Adipose tissue (tissue), 3 donors: ENCODE measurements around the gene VCX3B. TPM values are rescaled to one million over a fixed set of nuclear protein-coding genes. Genes with fewer than 3 reads are reported as not detected.
"Not testable (repeated sequence)": the region's sequence is repeated elsewhere in the genome, so short reads cannot be mapped to it uniquely, and the experiment has no call there.

Experiments
- H3K27ac ChIP-seq: one replicate; pipeline ENCODE4 v1.5.1; 2013; ENCODE audit warnings: low read depth, low read length
- WGBS, 3 donors: extraction: QIAGEN DNeasy Blood & Tissue Kit; methylation state at CpG; one replicate each; pipeline ENCODE4 v1.1.7; 2013; 5-methylcytosine and 5-hydroxymethylcytosine counted together
- polyA plus RNA-seq, 3 donors: library from polyadenylated mRNA; stranded (reverse); fragments of 200-250 nt; gene quantifications; one replicate each; pipeline ENCODE4 v1.2.3, GENCODE V29; 2013
- donor health status: healthy with polysubstance abuse.
- donor health status: Bipolar disorder and iron deficiency.
- donor health status: healthy.

Gene VCX3B
- not detected for polyA plus RNA-seq

DNA sequence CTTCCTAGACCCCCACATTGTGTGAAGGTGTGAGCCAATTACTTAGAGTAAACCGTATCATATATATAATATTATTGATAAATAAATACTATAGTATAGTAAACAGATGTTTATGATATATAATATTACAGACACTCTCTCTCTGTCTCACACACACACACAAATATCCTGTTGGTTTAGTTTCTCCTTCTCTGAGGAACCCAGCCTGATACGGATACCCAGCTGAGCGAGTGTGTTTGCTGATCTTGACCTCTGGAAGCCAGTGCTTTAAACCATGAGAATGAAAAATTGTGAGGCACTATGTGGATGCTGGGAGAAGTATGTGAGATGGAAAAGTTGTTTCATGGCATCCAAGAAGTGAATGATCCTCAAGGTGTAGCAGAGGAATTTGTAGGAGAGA lies at the start of gene VCX3B:
VCX3B (plus strand) TSS at position 301 of the 400 bp plus-strand sequence. CDS start 621 bp downstream, outside the sequence.
- 75 to 95% (median 85%) methylated on average over 2 to 3 of the region's 3 CpGs for WGBS, 3 donors
- H3K27ac ChIP-seq, result not testable (repeated sequence)

DNA sequence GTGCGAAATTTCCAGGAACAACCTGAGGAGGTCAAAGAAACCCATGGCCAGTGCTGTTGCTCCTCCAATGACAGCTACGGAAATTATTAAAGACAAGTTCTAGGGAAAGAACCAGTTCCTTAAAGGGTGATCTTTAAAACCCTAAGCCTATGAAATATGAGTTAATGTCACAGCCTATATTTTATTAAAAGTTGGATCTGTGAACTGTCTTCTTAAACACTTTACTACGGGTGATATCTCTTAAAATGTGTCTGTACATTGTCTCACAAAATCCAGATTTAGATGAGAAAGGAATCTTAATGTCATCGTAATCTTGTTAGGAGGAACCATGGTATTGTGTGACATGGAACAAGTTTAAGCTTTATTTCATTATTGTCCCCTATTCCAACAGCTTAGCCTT lies 46.3 kb upstream of the VCX3B start:
- 86 to 87% (median 86%) methylated on average over 4 of the region's 4 CpGs for WGBS, 3 donors
- H3K27ac ChIP-seq, result no peak overlapping the region

DNA sequence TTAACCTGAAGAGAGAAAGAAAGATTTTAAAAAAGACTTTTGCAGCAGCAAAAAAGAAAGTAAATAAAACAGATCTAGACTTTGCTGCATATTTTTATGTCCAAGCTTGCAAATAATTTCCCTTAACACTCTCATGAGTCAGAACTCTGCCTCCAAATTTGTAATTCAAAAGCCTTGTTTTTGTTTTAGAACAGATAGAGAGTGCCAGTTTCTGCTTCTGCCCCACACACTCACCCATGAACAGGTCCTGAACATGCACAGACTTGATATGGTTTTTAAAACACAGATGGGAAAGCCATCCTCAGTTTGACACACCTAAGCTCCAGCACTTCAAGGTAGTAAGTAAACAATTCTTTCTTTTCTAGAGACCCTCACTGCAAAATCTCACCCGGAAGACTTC lies 39.7 kb upstream of the VCX3B start:
- no peak overlapping the region for H3K27ac ChIP-seq
- WGBS, 3 donors, result 25 to 55% (median 50%) methylated on average over 1 of the region's 1 CpG

DNA sequence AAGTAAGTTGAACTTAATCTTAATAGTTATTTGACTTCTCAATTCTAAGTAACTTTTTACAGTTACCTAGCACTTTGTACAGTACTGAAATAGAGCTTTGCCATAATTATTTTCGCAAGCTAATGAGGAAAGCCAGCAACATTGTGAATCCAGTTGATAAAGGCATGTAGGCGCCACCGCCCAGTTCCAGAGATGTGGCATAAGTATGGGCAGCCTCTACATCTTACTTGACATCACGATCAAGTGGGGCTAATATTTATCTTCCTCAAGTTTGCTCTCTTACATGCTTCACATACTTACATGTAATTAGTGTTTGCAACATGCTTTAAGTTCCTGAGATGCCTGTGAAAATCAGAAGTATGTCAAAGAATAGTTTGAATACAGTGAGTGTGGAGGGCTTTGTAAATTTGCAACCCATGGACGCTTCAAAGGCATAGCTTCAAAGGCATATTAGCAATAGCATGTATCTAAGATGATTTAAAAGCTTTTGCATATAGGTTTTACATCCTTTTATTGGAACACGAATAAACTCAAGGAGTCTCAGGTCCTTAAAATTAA lies 34.9 kb upstream of the VCX3B start:
- H3K27ac ChIP-seq, result no peak overlapping the region
- WGBS, 3 donors, result 76 to 84% (median 83%) methylated on average over 6 of the region's 6 CpGs

DNA sequence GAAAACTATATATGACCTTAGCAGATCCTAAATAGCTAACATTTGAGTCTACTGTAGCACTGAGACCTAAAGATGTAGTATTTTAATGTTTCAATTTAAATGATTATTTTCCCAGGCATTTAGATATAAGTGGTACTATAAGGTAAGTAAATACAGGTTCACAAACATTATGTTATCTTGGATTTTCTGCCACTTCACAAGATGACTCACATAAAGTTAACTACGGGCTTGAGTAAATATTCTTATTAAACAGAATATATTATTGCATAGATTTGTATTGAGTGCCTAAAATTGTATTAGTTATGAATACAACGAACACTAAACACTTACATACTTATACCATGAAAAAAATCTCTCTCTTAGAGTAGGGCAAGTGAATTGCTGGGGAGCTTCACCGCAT lies 34.2 kb upstream of the VCX3B start:
- 61 to 92% (median 87%) methylated on average over 3 of the region's 3 CpGs for WGBS, 3 donors
- H3K27ac ChIP-seq, result no peak overlapping the region

DNA sequence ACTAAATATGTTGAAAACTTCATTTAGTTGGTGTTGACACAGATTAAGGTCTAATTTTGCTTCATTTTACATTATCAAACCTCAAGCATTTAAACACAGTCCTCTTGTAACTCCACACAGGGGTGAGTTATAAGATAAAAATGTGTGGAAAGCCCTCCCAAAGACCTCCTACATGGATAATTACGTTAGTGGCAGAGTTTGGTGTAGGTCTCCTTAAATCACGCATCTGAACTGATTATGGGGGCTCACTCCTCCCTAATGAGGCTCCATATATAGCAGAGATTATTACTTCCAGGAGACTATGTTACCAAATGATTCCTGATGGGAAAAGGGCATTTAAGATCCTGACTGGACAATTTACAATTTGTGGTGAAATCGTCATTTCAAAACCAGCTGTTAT lies 32.2 kb upstream of the VCX3B start:
- H3K27ac ChIP-seq, result no peak overlapping the region
- 67 to 84% (median 73%) methylated on average over 3 of the region's 3 CpGs for WGBS, 3 donors

DNA sequence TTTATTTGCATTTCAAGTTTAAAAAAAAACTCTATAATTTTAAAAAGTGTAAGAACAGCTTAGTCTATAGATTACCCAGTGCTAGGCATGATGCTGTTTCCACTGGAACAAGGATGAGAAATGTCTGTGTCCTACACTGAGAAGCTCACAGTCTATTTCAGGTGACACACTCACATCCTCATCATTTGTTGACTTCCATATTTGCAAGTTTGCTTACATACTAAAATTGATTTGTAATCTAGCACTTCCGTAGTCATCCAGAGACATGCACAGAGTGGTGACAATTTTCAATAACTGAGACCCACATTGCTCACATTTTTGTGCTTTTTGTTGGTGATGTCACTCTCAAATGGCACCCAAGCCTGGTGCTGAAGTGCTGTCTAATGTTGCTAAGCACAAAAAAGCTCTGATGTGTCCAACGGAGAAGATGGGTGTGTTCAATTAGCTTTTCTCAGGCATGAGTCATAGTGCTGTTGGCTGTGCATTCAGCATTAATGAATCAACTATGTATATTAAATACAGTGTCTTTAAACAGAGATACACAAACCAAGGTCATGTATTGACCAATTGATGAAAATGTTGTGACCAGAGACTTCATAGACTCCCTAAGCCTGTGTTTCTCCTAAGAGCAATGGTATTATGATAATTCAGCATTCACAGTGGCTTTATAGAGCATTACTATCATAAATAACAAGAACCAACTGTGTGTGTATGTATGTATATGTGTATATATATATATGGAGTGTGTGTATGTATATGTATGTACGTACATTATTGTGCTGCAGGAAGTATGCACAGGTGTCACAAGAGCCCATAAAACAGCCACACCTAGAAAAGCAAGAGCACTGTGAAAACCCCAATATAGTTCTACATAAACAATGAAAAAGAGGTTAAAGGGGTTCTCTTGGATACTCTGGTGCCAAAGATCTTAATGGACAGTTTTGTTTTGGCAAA lies 31.2 kb upstream of the VCX3B start:
- 67 to 78% (median 70%) methylated on average over 3 of the region's 3 CpGs for WGBS, 3 donors
- no peak overlapping the region for H3K27ac ChIP-seq

DNA sequence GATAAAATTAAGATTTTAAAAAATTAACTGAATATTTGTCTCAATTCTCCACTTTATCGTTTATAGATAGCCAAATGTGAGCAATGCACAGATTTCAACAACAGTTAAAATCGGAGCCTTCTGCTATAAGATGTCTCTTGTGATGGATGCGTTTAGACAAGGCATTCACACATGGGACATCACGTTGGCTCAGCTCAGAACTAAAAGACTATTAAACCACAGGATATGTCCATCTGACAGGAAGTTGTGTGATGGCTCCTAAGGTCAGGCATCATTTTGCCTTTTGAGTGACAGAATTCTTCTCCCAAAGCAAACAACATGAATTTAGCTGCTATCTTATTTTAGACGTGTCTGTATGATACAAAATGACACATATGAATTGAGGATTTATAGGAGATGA lies 17.3 kb upstream of the VCX3B start:
- no peak overlapping the region for H3K27ac ChIP-seq
- WGBS, 3 donors, result 66 to 72% (median 71%) methylated on average over 5 of the region's 5 CpGs

DNA sequence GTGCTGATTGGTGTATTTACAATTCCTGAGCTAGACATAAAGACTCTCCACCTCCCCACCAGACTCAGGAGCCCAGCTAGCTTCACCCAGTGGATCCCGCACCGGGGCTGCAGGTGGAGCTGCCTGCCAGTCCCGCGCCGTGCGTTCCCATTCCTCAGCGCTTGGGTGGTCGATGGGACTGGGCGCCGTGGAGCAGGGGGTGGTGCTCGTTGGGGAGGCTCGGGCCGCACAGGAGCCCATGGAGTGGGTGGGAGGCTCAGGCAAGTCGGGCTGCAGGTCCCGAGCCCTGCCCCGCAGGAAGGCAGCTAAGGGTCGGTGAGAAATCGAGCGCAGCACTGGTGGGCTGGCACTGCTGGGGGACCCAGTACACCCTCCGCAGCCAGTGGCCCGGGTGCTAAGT lies 12.3 kb upstream of the VCX3B start:
- H3K27ac ChIP-seq, result not testable (repeated sequence)
- WGBS, 3 donors, result 93 to 97% (median 96%) methylated on average over 12 to 21 of the region's 21 CpGs

DNA sequence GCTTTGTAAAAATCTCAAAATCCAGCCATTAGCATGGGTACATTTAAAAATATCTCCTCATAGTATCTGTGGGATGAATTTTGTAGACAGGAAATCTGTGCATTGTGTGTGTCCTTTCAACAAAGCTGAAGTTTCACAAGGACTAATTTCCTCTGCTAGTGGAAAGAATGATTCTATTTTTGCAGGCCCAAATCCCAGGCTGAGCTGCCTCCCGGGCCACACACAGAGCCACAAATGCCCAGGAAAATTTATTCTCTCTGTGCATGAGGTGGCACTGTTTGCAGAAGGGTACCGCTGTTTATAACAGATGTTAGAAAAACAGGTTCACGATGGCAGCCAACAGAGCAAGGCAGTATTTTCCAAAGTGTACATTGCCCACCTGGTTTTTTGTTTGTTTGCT lies 11.0 kb upstream of the VCX3B start:
- 18 to 47% (median 47%) methylated on average over 3 of the region's 3 CpGs for WGBS, 3 donors
- H3K27ac ChIP-seq, result no peak overlapping the region

DNA sequence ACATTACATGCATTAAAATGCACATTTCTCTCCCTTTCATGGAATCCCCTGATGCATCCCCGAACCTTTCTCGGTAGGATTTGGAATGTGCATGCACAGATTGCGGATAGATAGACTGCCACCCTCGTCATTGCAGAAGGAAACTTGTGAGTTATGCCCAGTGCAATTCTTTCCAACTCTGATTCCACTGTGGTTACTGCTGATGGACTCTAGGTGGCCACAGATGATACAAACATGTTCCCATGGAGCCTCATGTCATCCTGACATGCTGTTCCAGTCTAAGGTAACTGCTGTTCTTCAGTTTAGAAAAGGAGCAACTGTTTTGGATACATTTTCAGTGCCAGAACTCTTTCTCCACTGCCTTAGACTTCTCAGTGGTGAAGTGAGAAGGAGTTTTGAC lies 9.1 kb upstream of the VCX3B start:
- WGBS, 3 donors, result 89 to 92% (median 90%) methylated on average over 4 of the region's 4 CpGs
- no peak overlapping the region for H3K27ac ChIP-seq

DNA sequence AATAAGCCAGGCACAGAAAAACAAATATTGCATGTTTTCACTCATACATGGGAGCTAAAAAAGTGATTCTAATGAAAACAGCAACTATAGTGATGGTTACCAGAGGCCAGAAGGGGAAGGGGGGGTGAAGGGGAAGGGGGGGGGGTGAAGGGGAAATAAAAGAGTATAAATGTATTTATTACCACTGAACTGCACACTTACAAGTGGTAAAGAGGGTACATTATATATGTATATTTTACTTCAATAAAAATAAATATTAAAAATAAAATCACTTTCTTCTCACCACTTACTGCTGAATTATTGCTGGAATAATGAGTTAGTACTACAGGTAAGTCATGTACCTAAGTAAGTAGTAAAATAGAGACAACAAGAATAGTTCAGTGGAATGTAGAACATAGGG lies 2.1 kb upstream of the VCX3B start:
- no peak overlapping the region for H3K27ac ChIP-seq

DNA sequence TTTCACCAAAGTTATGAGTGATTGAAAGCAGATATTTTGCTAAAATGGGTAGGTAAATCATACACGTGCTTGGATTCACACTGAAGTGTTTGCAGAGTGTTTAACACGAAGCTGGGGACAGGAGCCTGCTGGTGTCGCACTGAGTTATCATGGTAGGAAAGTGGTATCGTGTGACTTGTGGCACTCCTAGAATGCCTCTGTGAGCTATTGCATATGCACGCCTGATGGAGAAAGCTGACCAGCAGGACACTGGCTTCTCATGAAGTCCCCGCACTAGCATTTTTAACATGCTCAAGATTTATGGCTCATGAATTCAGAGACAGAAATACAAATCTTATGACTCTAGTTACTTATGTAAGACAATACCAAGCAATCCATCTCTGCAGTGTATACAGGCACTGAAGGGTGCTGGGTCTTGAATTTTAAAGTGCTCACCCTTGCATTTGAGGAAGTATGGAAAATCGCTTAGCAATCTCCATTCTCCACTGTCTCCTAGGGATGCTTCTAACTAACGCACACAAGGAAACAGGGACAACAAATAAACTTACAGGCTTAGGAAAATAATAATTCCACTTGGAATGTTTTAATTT lies 19.8 kb downstream of the VCX3B start:
- no peak overlapping the region for H3K27ac ChIP-seq
- 52 to 82% (median 64%) methylated on average over 8 of the region's 8 CpGs for WGBS, 3 donors

DNA sequence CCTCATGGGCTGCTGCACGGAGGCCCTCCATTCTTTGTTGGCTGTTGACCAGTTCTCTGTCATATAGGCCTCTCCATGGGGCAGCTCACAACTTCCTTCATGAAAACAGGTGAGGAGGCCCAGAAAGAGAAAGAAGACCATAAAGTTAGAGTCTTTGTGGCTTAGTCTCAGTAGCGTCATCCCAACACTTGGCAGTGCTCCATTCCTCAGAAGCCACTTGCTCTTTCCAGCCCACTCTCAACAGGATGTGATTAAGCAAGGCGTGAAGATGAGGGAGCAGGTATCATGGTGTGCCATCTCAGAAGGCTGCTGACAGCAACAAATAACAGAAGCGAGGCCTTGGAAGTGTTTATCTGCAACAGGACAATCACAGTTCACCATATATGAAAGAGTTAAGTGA lies 30.4 kb downstream of the VCX3B start:
- 75 to 84% (median 76%) methylated on average over 4 of the region's 4 CpGs for WGBS, 3 donors
- not testable (repeated sequence) for H3K27ac ChIP-seq

DNA sequence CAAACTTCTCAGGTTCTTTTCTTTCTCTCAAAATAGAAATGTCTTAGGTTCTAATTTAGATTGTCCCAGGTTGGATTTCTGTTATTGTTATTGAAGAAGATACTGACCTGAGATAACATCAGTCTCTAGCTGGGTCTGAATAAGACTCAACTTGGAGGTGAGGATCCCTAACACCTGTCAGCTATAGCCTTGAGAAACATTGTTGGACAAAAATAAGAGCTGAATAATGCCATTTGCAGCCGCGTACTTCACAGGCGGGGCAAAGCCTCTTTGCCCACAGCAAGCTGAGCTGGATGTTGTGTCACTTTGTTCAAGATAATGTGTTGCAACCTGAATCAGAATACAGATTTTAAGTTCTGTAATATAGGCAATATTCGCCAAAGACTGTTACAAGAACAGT lies 35.6 kb downstream of the VCX3B start:
- no peak overlapping the region for H3K27ac ChIP-seq
- WGBS, 3 donors, result 85 to 95% (median 94%) methylated on average over 4 of the region's 4 CpGs

DNA sequence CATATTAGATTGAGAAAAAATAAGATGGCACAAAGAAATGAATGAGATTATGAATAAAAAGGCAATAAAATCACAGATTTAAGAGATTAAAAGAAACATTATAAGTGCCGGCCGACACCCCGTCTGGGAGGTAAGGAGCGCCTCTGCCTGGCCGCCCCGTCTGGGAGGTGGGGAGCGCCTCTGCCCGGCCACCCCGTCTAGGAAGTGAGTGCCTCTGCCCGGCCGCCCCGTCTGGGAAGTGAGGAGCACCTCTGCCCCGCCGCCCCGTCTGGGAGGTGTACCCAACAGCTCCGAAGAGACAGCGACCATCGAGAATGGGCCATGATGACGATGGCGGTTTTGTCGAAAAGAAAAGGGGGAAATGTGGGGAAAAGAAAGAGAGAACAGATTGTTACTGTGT lies 37.5 kb downstream of the VCX3B start:
- 92 to 93% (median 92%) methylated on average over 17 to 19 of the region's 21 CpGs for WGBS, 3 donors
- H3K27ac ChIP-seq, result not testable (repeated sequence)

DNA sequence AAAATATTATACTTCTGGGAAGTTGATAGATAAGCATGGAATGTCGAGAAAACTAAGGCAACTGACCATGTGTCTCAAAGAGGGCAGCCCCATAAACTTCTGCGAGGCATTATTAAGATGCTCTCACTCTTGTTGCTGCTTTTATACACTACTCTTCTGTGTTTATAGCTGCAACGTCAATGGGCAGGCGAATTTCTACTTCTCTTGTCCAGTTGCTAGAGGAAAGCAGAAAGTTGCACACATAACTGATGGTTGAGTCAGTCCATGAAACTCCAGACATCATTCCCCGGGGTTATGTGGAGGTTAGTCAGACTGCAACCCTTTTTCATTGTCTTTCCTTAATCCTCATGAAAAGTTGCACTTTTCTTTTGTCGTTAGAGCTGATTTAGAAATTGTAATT lies 39.8 kb downstream of the VCX3B start:
- H3K27ac ChIP-seq, result no peak overlapping the region
- WGBS, 3 donors, result 63 to 64% (median 64%) methylated on average over 6 of the region's 6 CpGs
